ENCODE data around the gene RRAS. TPM values are rescaled to one million over a fixed set of nuclear protein-coding genes. Genes with fewer than 3 reads are reported as not detected.
"Not testable (repeated sequence)": the region's sequence is repeated elsewhere in the genome, so short reads cannot be mapped to it uniquely, and the experiment has no call there.

RRAS gene
- total RNA-seq, 1 donor, result 44.5 TPM

GRCh38 chr19:49631014-49631588, 8.8 kb downstream of the RRAS start:
- no peak for DNase-seq (ENCODE audit: low read depth)
- TF ChIP-seq CTCF (IDR thresholded peaks at IDR 0.05; ENCODE audit: insufficient read depth, low read depth, low read length), result no peak
- H3K4me3 ChIP-seq (ENCODE audit: low read depth, low read length), result no peak overlapping the region

GRCh38 chr19:49629659-49630058, 10.3 kb downstream of the RRAS start:
- no peak for DNase-seq (ENCODE audit: low read depth)
- no peak for TF ChIP-seq CTCF (IDR thresholded peaks at IDR 0.05; ENCODE audit: insufficient read depth, low read depth, low read length)
- no peak overlapping the region for H3K4me3 ChIP-seq (ENCODE audit: low read depth, low read length)

- TF ChIP-seq CTCF (IDR thresholded peaks at IDR 0.05; ENCODE audit: insufficient read depth, low read depth, low read length), result no peak
- no peak for DNase-seq (ENCODE audit: low read depth)
- H3K4me3 ChIP-seq (ENCODE audit: low read depth, low read length), result no peak overlapping the region
Measured at GRCh38 chr19:49626226-49626625, 13.7 kb downstream of the RRAS start.

GRCh38 chr19:49624967-49625910, 14.7 kb downstream of the RRAS start:
- TF ChIP-seq CTCF (IDR thresholded peaks at IDR 0.05; ENCODE audit: insufficient read depth, low read depth, low read length), result no peak
- no peak overlapping the region for H3K4me3 ChIP-seq (ENCODE audit: low read depth, low read length)
- DNase-seq (ENCODE audit: low read depth), result no peak

- not testable (repeated sequence) for DNase-seq (ENCODE audit: low read depth); H3K4me3 ChIP-seq (ENCODE audit: low read depth, low read length)
Measured at GRCh38 chr19:49617860-49618259, 22.1 kb downstream of the RRAS start.

- H3K4me3 ChIP-seq (ENCODE audit: low read depth, low read length), result no peak overlapping the region
- TF ChIP-seq CTCF (IDR thresholded peaks at IDR 0.05; ENCODE audit: insufficient read depth, low read depth, low read length), result no peak
- DNase-seq (ENCODE audit: low read depth), result no peak
Measured at GRCh38 chr19:49616945-49617344, 23.0 kb downstream of the RRAS start.

GRCh38 chr19:49616532-49616931, 23.4 kb downstream of the RRAS start:
- TF ChIP-seq CTCF (IDR thresholded peaks at IDR 0.05; ENCODE audit: insufficient read depth, low read depth, low read length), result no peak
- no peak for DNase-seq (ENCODE audit: low read depth)
- no peak overlapping the region for H3K4me3 ChIP-seq (ENCODE audit: low read depth, low read length)

Data from fibroblast of villous mesenchyme (primary cell).